ENCODE results near the gene GORAB. TPM values are rescaled to one million over a fixed set of nuclear protein-coding genes. Genes with fewer than 3 reads are reported as not detected.

GORAB gene, protein sequence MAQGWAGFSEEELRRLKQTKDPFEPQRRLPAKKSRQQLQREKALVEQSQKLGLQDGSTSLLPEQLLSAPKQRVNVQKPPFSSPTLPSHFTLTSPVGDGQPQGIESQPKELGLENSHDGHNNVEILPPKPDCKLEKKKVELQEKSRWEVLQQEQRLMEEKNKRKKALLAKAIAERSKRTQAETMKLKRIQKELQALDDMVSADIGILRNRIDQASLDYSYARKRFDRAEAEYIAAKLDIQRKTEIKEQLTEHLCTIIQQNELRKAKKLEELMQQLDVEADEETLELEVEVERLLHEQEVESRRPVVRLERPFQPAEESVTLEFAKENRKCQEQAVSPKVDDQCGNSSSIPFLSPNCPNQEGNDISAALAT
- 4.7 TPM for polyA plus RNA-seq (2012; ENCODE audit: insufficient read depth, insufficient read length, low read depth)

DNA sequence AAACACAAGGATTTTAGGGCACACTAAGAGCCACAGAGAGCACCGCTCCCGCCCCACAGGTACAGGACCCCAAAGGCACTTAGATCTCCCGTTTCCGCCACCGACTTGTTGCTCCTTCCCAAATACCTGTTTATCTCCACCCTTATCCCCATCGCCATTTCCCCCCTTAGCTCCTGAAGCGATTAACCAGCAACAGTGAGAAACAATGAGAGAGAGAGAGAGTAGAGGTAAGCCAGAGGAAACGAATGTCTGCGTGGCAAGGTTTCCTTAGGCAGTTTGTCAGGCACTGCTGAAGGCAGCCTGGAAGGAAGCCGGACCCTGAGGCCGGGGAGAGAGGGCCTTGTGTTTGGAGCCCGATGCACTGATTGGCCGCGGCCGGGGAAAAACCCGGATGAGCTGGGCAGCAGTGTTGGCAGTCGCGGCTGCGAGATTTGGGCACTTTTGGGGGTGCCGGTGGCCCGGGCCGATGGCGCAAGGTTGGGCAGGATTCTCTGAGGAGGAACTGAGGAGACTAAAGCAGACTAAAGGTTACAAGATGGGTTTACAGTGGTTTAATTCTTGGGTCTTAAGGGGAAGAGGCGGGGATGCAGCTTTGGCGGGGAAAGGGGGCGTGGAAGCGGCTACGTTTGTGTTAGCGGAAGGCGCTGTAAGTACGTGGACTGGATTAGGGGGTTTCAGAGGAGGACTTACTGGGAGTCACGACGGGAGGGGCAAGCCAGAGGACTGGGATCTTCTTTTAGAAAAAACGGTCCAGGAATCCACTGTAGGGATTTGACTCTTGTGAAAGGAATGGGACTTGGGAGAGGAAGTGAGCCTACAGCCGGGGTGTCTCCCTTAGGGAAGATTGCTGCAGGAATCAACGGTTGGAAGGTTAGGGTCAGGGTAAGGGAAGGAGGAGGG lies at the start of gene GORAB:
GORAB (plus strand) TSS at position 409 of the 900 bp plus-strand sequence; CDS start at position 467, 58 bp downstream.
- Histone ChIP-seq H3K9me3 (no peaks in the 10 kb centered on the region), H3K4me1 (no peaks in the 10 kb centered on the region), H3K4me3 (ENCODE audit: low read depth, low read length) (peak within 1 kb of the TSS; percentile 93), H3K36me3 (no peaks in the 10 kb centered on the region), H3K27me3 (peaks cover 2% of the 10 kb centered on the region; the same call in 1 of the 2 replicates)
- TF ChIP-seq, protein P1, sequence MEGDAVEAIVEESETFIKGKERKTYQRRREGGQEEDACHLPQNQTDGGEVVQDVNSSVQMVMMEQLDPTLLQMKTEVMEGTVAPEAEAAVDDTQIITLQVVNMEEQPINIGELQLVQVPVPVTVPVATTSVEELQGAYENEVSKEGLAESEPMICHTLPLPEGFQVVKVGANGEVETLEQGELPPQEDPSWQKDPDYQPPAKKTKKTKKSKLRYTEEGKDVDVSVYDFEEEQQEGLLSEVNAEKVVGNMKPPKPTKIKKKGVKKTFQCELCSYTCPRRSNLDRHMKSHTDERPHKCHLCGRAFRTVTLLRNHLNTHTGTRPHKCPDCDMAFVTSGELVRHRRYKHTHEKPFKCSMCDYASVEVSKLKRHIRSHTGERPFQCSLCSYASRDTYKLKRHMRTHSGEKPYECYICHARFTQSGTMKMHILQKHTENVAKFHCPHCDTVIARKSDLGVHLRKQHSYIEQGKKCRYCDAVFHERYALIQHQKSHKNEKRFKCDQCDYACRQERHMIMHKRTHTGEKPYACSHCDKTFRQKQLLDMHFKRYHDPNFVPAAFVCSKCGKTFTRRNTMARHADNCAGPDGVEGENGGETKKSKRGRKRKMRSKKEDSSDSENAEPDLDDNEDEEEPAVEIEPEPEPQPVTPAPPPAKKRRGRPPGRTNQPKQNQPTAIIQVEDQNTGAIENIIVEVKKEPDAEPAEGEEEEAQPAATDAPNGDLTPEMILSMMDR (IDR thresholded peaks at IDR 0.05; ENCODE audit: low read depth, low read length): no peak
- DNase-seq: peak; percentile 91

- H3K4me1 ChIP-seq: no peaks in the 10 kb centered on the region
- DNase-seq: no peak
- no peak overlapping the region for H3K4me3 ChIP-seq (ENCODE audit: low read depth, low read length)
- H3K9me3 ChIP-seq: no peaks in the 10 kb centered on the region
- H3K36me3 ChIP-seq: no peaks in the 10 kb centered on the region
- H3K27me3 ChIP-seq: no peaks in the 10 kb centered on the region
- TF ChIP-seq, protein P1 (IDR thresholded peaks at IDR 0.05; ENCODE audit: low read depth, low read length): no peak
Observed at GRCh38 chr1:170483051-170483450, 48.9 kb upstream of the GORAB start.

GRCh38 chr1:170487503-170487902 lies 44.5 kb upstream of the GORAB start:
- Histone ChIP-seq H3K36me3 (no peaks in the 10 kb centered on the region), H3K4me1 (no peaks in the 10 kb centered on the region), H3K27me3 (no peaks in the 10 kb centered on the region), H3K9me3 (no peaks in the 10 kb centered on the region), H3K4me3 (ENCODE audit: low read depth, low read length) (no peak overlapping the region)
- TF ChIP-seq, protein P1 (IDR thresholded peaks at IDR 0.05; ENCODE audit: low read depth, low read length): no peak
- no peak for DNase-seq

DNA sequence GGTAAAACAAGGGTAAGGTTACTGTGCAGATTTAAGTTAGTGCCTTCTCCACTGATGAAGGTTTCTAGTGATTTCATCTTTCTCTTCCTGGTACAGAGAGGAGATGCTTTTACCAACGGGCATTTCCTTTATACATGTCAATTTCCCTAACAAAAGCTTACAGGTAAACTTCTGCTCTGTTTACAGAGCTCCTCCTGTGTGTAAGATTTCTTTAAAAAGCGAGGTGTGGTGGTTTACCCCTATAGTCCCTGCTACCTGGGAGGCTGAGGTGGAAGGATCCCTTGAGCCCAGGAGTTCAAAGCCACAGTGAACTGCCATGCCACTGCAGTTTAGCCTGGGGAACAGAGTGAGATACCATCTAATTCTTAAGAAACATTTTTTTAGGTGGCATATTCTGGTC lies 40.7 kb upstream of the GORAB start:
- Histone ChIP-seq H3K9me3 (no peaks in the 10 kb centered on the region), H3K36me3 (no peaks in the 10 kb centered on the region), H3K27me3 (no peaks in the 10 kb centered on the region), H3K4me1 (no peaks in the 10 kb centered on the region), H3K4me3 (ENCODE audit: low read depth, low read length) (no peak overlapping the region)
- DNase-seq: no peak
- TF ChIP-seq, protein P1 (IDR thresholded peaks at IDR 0.05; ENCODE audit: low read depth, low read length): no peak

GRCh38 chr1:170494369-170494768 lies 37.6 kb upstream of the GORAB start:
- no peaks in the 10 kb centered on the region for H3K36me3 ChIP-seq
- no peaks in the 10 kb centered on the region for H3K9me3 ChIP-seq
- TF ChIP-seq, protein P1 (IDR thresholded peaks at IDR 0.05; ENCODE audit: low read depth, low read length): no peak
- no peaks in the 10 kb centered on the region for H3K4me1 ChIP-seq
- DNase-seq: no peak
- H3K27me3 ChIP-seq: no peaks in the 10 kb centered on the region
- no peak overlapping the region for H3K4me3 ChIP-seq (ENCODE audit: low read depth, low read length)
